LNCAP (cell line): ENCODE results near the gene PPP2R1B.

ENCODE experiments used
- CTCF ChIP-seq: fragments of 450-650 bp; IDR thresholded peaks from 2 replicates; pipeline ENCODE4 v1.5.1; 2017; ENCODE audit warnings: mild to moderate bottlenecking

Gene PPP2R1B

GRCh38 chr11:111808063-111808588 lies 41.9 kb upstream of the PPP2R1B start:
- TF ChIP-seq CTCF: no peak

- no peak for TF ChIP-seq CTCF
Observed at GRCh38 chr11:111807076-111807475, 40.9 kb upstream of the PPP2R1B start.

- no peak for TF ChIP-seq CTCF
Observed at GRCh38 chr11:111801135-111801534, 34.9 kb upstream of the PPP2R1B start.

GRCh38 chr11:111798279-111798678 lies 32.1 kb upstream of the PPP2R1B start:
- no peak for TF ChIP-seq CTCF

GRCh38 chr11:111797145-111797581 lies 31.0 kb upstream of the PPP2R1B start:
- TF ChIP-seq CTCF: no peak

- TF ChIP-seq CTCF: no peak
Observed at GRCh38 chr11:111796696-111797095, 30.5 kb upstream of the PPP2R1B start.

- TF ChIP-seq CTCF: no peak
Observed at GRCh38 chr11:111795334-111795985, 29.3 kb upstream of the PPP2R1B start.

GRCh38 chr11:111793863-111794262 lies 27.7 kb upstream of the PPP2R1B start:
- no peak for TF ChIP-seq CTCF
